ENCODE results near the gene CD40LG. TPM values are rescaled to one million over a fixed set of nuclear protein-coding genes. Genes with fewer than 3 reads are reported as not detected.

CD40LG gene
- total RNA-seq, 2 experiments from 2014 or later = 114 to 139 TPM

GRCh38 chrX:136679531-136679930 lies 31.6 kb downstream of the CD40LG start:
- H3K27ac Mint-ChIP-seq = no peak overlapping the region
- peaks cover 70% of the 10 kb centered on the region for H3K36me3 Mint-ChIP-seq (ENCODE audit: low read depth)
- H3K9me3 Mint-ChIP-seq = no peaks in the 10 kb centered on the region
- CTCF ChIA-PET = interaction anchor here (0.5 kb wide), 1 partner anchor 186 kb away, joined by 3 read pairs; no protein-coding TSS in a partner anchor
- POLR2A ChIA-PET = no interaction called here
- peaks cover 47% of the 10 kb centered on the region for H3K4me1 Mint-ChIP-seq
- DNase-seq = no peak
- no peaks in the 10 kb centered on the region for H3K27me3 Mint-ChIP-seq
- no peak overlapping the region for H3K4me3 Mint-ChIP-seq

- no peak overlapping the region for H3K4me3 Mint-ChIP-seq
- peaks cover 23% of the 10 kb centered on the region for H3K4me1 Mint-ChIP-seq
- H3K9me3 Mint-ChIP-seq = no peaks in the 10 kb centered on the region
- H3K27ac Mint-ChIP-seq = no peak overlapping the region
- ChIA-PET POLR2A (no interaction called here), CTCF (interaction anchor here (2.4 kb wide), 1 partner anchor 11 kb away, joined by 5 read pairs; no protein-coding TSS in a partner anchor)
- no peak for DNase-seq
- no peaks in the 10 kb centered on the region for H3K27me3 Mint-ChIP-seq
- peaks cover 53% of the 10 kb centered on the region for H3K36me3 Mint-ChIP-seq (ENCODE audit: low read depth)
Measured at GRCh38 chrX:136684120-136684519, 36.2 kb downstream of the CD40LG start.

GRCh38 chrX:136687457-136687856 lies 39.5 kb downstream of the CD40LG start:
- no peaks in the 10 kb centered on the region for H3K9me3 Mint-ChIP-seq
- peaks cover 49% of the 10 kb centered on the region for H3K4me1 Mint-ChIP-seq
- no peak overlapping the region for H3K4me3 Mint-ChIP-seq
- peaks cover 44% of the 10 kb centered on the region for H3K36me3 Mint-ChIP-seq (ENCODE audit: low read depth)
- no peak for DNase-seq
- H3K27ac Mint-ChIP-seq = no peak overlapping the region
- ChIA-PET POLR2A (no interaction called here), CTCF (no interaction called here)
- no peaks in the 10 kb centered on the region for H3K27me3 Mint-ChIP-seq

GRCh38 chrX:136689436-136689835 lies 41.5 kb downstream of the CD40LG start:
- POLR2A ChIA-PET = no interaction called here
- CTCF ChIA-PET = interaction anchor here (1.0 kb wide), 1 partner anchor 11 kb away, joined by 3 read pairs; no protein-coding TSS in a partner anchor
- Mint-ChIP-seq H3K36me3 (ENCODE audit: low read depth) (peaks cover 43% of the 10 kb centered on the region), H3K9me3 (no peaks in the 10 kb centered on the region), H3K27me3 (no peaks in the 10 kb centered on the region), H3K4me3 (peak overlapping the region; percentile 26), H3K27ac (peak overlapping the region; percentile 91), H3K4me1 (peaks cover 65% of the 10 kb centered on the region)
- no peak for DNase-seq

GRCh38 chrX:136691028-136691809 lies 43.3 kb downstream of the CD40LG start:
- peaks cover 47% of the 10 kb centered on the region for H3K36me3 Mint-ChIP-seq (ENCODE audit: low read depth)
- DNase-seq = no peak
- ChIA-PET POLR2A (no interaction called here), CTCF (interaction anchor here (0.6 kb wide), 1 partner anchor 431 kb away, joined by 5 read pairs; no protein-coding TSS in a partner anchor)
- peak overlapping the region; percentile 86 for H3K27ac Mint-ChIP-seq
- H3K27me3 Mint-ChIP-seq = no peaks in the 10 kb centered on the region
- peaks cover 80% of the 10 kb centered on the region for H3K4me1 Mint-ChIP-seq
- H3K9me3 Mint-ChIP-seq = no peaks in the 10 kb centered on the region
- peak overlapping the region; percentile 9 for H3K4me3 Mint-ChIP-seq

GRCh38 chrX:136692271-136692670 lies 44.3 kb downstream of the CD40LG start:
- ChIA-PET CTCF (no interaction called here), POLR2A (no interaction called here)
- DNase-seq = no peak
- Mint-ChIP-seq H3K27me3 (no peaks in the 10 kb centered on the region), H3K27ac (no peak overlapping the region), H3K36me3 (ENCODE audit: low read depth) (peaks cover 50% of the 10 kb centered on the region), H3K4me3 (no peak overlapping the region), H3K9me3 (no peaks in the 10 kb centered on the region), H3K4me1 (peaks cover 84% of the 10 kb centered on the region)

- Mint-ChIP-seq H3K9me3 (peaks cover 4% of the 10 kb centered on the region), H3K27ac (peak overlapping the region; percentile 96), H3K4me3 (peak overlapping the region; percentile 68), H3K4me1 (peaks cover 76% of the 10 kb centered on the region), H3K36me3 (ENCODE audit: low read depth) (peaks cover 50% of the 10 kb centered on the region), H3K27me3 (no peaks in the 10 kb centered on the region)
- peak; percentile 41 for DNase-seq
- POLR2A ChIA-PET = no interaction called here
- CTCF ChIA-PET = interaction anchor here (0.6 to 2.1 kb wide), 10 partner anchors 9 to 401 kb away, joined by 3 to 15 read pairs (median 4); partner anchors contain the start of gene HTATSF1
Measured at GRCh38 chrX:136694431-136695087, 46.6 kb downstream of the CD40LG start.

- POLR2A ChIA-PET = no interaction called here
- Mint-ChIP-seq H3K4me3 (no peak overlapping the region), H3K36me3 (ENCODE audit: low read depth) (peaks cover 55% of the 10 kb centered on the region), H3K27ac (peak overlapping the region; percentile 80), H3K9me3 (peaks cover 15% of the 10 kb centered on the region), H3K27me3 (no peaks in the 10 kb centered on the region), H3K4me1 (peaks cover 55% of the 10 kb centered on the region)
- CTCF ChIA-PET = interaction anchor here (0.6 to 1.7 kb wide), 4 partner anchors 10 to 155 kb away, joined by 3 to 5 read pairs (median 4); no protein-coding TSS in a partner anchor
- DNase-seq = no peak
Measured at GRCh38 chrX:136697156-136697555, 49.2 kb downstream of the CD40LG start.

GRCh38 chrX:136708348-136708747 lies 60.4 kb downstream of the CD40LG start:
- peak; percentile 18 for DNase-seq
- no peaks in the 10 kb centered on the region for H3K27me3 Mint-ChIP-seq
- no peak overlapping the region for H3K4me3 Mint-ChIP-seq
- POLR2A ChIA-PET = no interaction called here
- H3K27ac Mint-ChIP-seq = no peak overlapping the region
- H3K9me3 Mint-ChIP-seq = peaks cover 5% of the 10 kb centered on the region
- H3K4me1 Mint-ChIP-seq = peaks cover 35% of the 10 kb centered on the region
- H3K36me3 Mint-ChIP-seq (ENCODE audit: low read depth) = peaks cover 47% of the 10 kb centered on the region
- CTCF ChIA-PET = interaction anchor here (0.6 to 1.0 kb wide), 5 partner anchors 12 to 215 kb away, joined by 3 to 5 read pairs (median 3); no protein-coding TSS in a partner anchor

Other genes starting within 250 kb of the CD40LG start
- gene BRS3, start 160.2 kb upstream of the CD40LG start, total RNA-seq = not detected
- 10 to 100 TPM; 62.1 to 63.2 TPM for gene HTATSF1, start 150.6 kb upstream of the CD40LG start, total RNA-seq
- gene VGLL1, start 115.9 kb upstream of the CD40LG start, total RNA-seq = not detected
- 100 to 1,000 TPM in 1 of 2 experiments, 10 to 100 TPM in 1; 97.2 to 122 TPM for gene ARHGEF6, start 132.8 kb downstream of the CD40LG start, total RNA-seq
- 100 to 1,000 TPM; 281 to 316 TPM for gene RBMX, start 232.6 kb downstream of the CD40LG start, total RNA-seq

Data from activated CD4-positive, alpha-beta T cell treated with anti-CD3 and anti-CD28 coated beads, Interleukin-2, amount 10 ng/mL, durations not matched to agents 7 days and 5 days (primary cell).